IMR-90 (cell line): Measurements from ENCODE around the gene SIRT7. TPM values are rescaled to one million over a fixed set of nuclear protein-coding genes. Genes with fewer than 3 reads are reported as not detected.

Experiments
- ATAC-seq: fragments of 200-7000 bp; cut with Tn5 transposase; 2 replicates; pipeline ENCODE4 v1.9.1; 2020; ENCODE audit warnings: low read depth, mild to moderate bottlenecking, moderate library complexity
- BruUV-seq: library from RNA; stranded (reverse); fragments of 400-500 nt; replicated peaks from 2 replicates; lab custom pipeline; 2021; lab: Mats Ljungman, UMichigan
- CTCF ChIA-PET: fragments of 300-600 bp; formaldehyde crosslinking; extraction: SDS; loops from one replicate; lab custom pipeline; 2021; ENCODE audit warnings: antibody characterized with exemption; lab: Yijun Ruan, JAX
- POLR2A ChIA-PET: fragments of 300-600 bp; sonication (Branson Sonifier 250); formaldehyde crosslinking; loops from one replicate; lab custom pipeline; 2022; ENCODE audit warnings: antibody characterized with exemption; ENCODE audit not compliant: unreplicated experiment; lab: Charles Lee
- DNase-seq: peaks from one replicate; pipeline ENCODE4 v3.0.0; 2013
- H2AFZ ChIP-seq: replicated peaks from 2 replicates; pipeline ENCODE3; 2013; ENCODE audit warnings: low read length, mild to moderate bottlenecking; ENCODE audit not compliant: poor library complexity
- H2AK5ac ChIP-seq: 2 replicates; pipeline ENCODE4 v1.6.1; 2013; ENCODE audit warnings: low read depth, low read length, inconsistent platforms
- H2AK9ac ChIP-seq: replicated peaks from 2 replicates; pipeline ENCODE3; 2013; ENCODE audit warnings: mild to moderate bottlenecking, low read depth, low read length, moderate library complexity; ENCODE audit not compliant: poor library complexity
- H2BK120ac ChIP-seq: 2 replicates; pipeline ENCODE4 v1.6.1; 2013; ENCODE audit warnings: low read depth, low read length, inconsistent platforms
- H2BK15ac ChIP-seq: 3 replicates; pipeline ENCODE4 v1.6.1; 2013; ENCODE audit warnings: low read depth, low read length, inconsistent platforms
- H2BK20ac ChIP-seq: 2 replicates; pipeline ENCODE4 v1.6.1; 2013; ENCODE audit warnings: low read depth, mild to moderate bottlenecking, inconsistent platforms, low read length, moderate library complexity
- H2BK5ac ChIP-seq: 2 replicates; pipeline ENCODE4 v1.6.1; 2013; ENCODE audit warnings: mild to moderate bottlenecking, low read depth, low read length, inconsistent platforms; ENCODE audit not compliant: poor library complexity, severe bottlenecking
- H3K14ac ChIP-seq: replicated peaks from 2 replicates; pipeline ENCODE4 v1.6.1; 2013; ENCODE audit warnings: low read depth, low read length, inconsistent platforms
- H3K18ac ChIP-seq: 2 replicates; pipeline ENCODE4 v1.6.1; 2013; ENCODE audit warnings: low read depth, low read length, control low read depth
- H3K23ac ChIP-seq: 2 replicates; pipeline ENCODE4 v1.6.1; 2013; ENCODE audit warnings: low read depth, low read length, inconsistent platforms
- H3K27ac ChIP-seq: 2 replicates; pipeline ENCODE4 v1.5.1; 2013; ENCODE audit warnings: mild to moderate bottlenecking, control low read depth, low read length; ENCODE audit not compliant: insufficient read depth
- H3K27me3 ChIP-seq: 2 replicates; pipeline ENCODE4 v1.6.1; 2013; ENCODE audit warnings: low read length; ENCODE audit not compliant: control insufficient read depth, insufficient read depth
- H3K36me3 ChIP-seq: 2 replicates; pipeline ENCODE4 v1.6.1; 2013; ENCODE audit warnings: low read length, mixed read lengths; ENCODE audit not compliant: control insufficient read depth, insufficient read depth
- H3K4ac ChIP-seq: 2 replicates; pipeline ENCODE4 v1.6.1; 2013; ENCODE audit warnings: low read depth, low read length, inconsistent platforms
- H3K4me1 ChIP-seq: 2 replicates; pipeline ENCODE4 v1.6.1; 2013; ENCODE audit warnings: low read length, mixed read lengths; ENCODE audit not compliant: control insufficient read depth, insufficient read depth
- H3K4me2 ChIP-seq: 2 replicates; pipeline ENCODE4 v1.6.1; 2013; ENCODE audit warnings: low read depth, mild to moderate bottlenecking, control low read depth, low read length, moderate library complexity
- H3K4me3 ChIP-seq: 2 replicates; pipeline ENCODE4 v1.5.1; 2013; ENCODE audit warnings: low read depth, mild to moderate bottlenecking, control low read depth, low read length, moderate library complexity; ENCODE audit not compliant: insufficient read depth
- H3K56ac ChIP-seq: 2 replicates; pipeline ENCODE4 v1.6.1; 2013; ENCODE audit warnings: low read length, inconsistent platforms; ENCODE audit not compliant: insufficient read depth; ENCODE audit errors: extremely low read depth
- H3K79me1 ChIP-seq, 2 experiments: 2 replicates each; pipeline ENCODE4 v1.6.1; 2013; ENCODE audit warnings: low read length in 2 of 2, inconsistent platforms in 1 of 2, low read depth in 1 of 2
- H3K9ac ChIP-seq: 2 replicates; pipeline ENCODE4 v1.6.1; 2013; ENCODE audit warnings: low read depth, low read length, control low read depth
- H3K9me1 ChIP-seq: 2 replicates; pipeline ENCODE4 v1.6.1; 2013; ENCODE audit warnings: low read length, inconsistent platforms; ENCODE audit not compliant: insufficient read depth
- H3K9me3 ChIP-seq: 2 replicates; pipeline ENCODE4 v1.6.1; 2013; ENCODE audit warnings: low read length; ENCODE audit not compliant: control insufficient read depth, insufficient read depth
- H4K20me1 ChIP-seq: 2 replicates; pipeline ENCODE4 v1.6.1; 2013; ENCODE audit warnings: low read length, inconsistent platforms; ENCODE audit not compliant: insufficient read depth
- H4K5ac ChIP-seq: 2 replicates; pipeline ENCODE4 v1.6.1; 2013; ENCODE audit warnings: mild to moderate bottlenecking, low read depth, low read length, control low read depth
- H4K8ac ChIP-seq, 2 experiments: 2 replicates each; pipeline ENCODE4 v1.6.1; 2013; ENCODE audit warnings: low read depth in 2 of 2, low read length in 2 of 2, control low read depth in 1 of 2, inconsistent platforms in 1 of 2
- H4K91ac ChIP-seq: 2 replicates; pipeline ENCODE4 v1.6.1; 2013; ENCODE audit warnings: low read depth, low read length, inconsistent platforms; ENCODE audit not compliant: insufficient read depth
- CEBPB ChIP-seq: IDR thresholded peaks from 2 replicates; pipeline ENCODE4 v1.6.1; 2012; ENCODE audit warnings: low read depth, low read length, improper control_type of control experiment
- CHD1 ChIP-seq: IDR thresholded peaks from 2 replicates; pipeline ENCODE4 v1.6.1; 2012; ENCODE audit warnings: low read depth, low read length, improper control_type of control experiment
- CTCF ChIP-seq: conservative IDR thresholded peaks from 2 replicates; pipeline ENCODE4 v1.5.1; 2012; ENCODE audit warnings: mild to moderate bottlenecking, low read depth, low read length, improper control_type of control experiment
- ELK1 ChIP-seq: fragments of 150-350 bp; IDR thresholded peaks from 2 replicates; pipeline ENCODE4 v1.6.1; 2016; ENCODE audit warnings: low read depth, mild to moderate bottlenecking, low read length, moderate library complexity, borderline replicate concordance
- FOS ChIP-seq: fragments of 150-350 bp; IDR thresholded peaks from 2 replicates; pipeline ENCODE4 v1.6.1; 2016; ENCODE audit warnings: low read depth, low read length
- MAZ ChIP-seq: IDR thresholded peaks from 2 replicates; pipeline ENCODE4 v1.6.1; 2012; ENCODE audit warnings: low read depth, mild to moderate bottlenecking, low read length, improper control_type of control experiment, moderate library complexity, borderline replicate concordance
- NFE2L2 ChIP-seq: fragments of 150-350 bp; IDR thresholded peaks from 2 replicates; pipeline ENCODE4 v1.6.1; 2016; ENCODE audit warnings: low read depth, mild to moderate bottlenecking, low read length
- POLR2A ChIP-seq: IDR thresholded peaks from 2 replicates; pipeline ENCODE4 v1.6.1; 2012; ENCODE audit warnings: mild to moderate bottlenecking, low read depth, low read length
- RAD21 ChIP-seq: IDR thresholded peaks from 2 replicates; pipeline ENCODE4 v1.6.1; 2012; ENCODE audit warnings: low read length, improper control_type of control experiment
- RCOR1 ChIP-seq: IDR thresholded peaks from 2 replicates; pipeline ENCODE4 v1.6.1; 2012; ENCODE audit warnings: mild to moderate bottlenecking, low read length, improper control_type of control experiment; ENCODE audit not compliant: insufficient replicate concordance
- RFX5 ChIP-seq: IDR thresholded peaks from 2 replicates; pipeline ENCODE4 v1.8.0; 2012; ENCODE audit warnings: low read depth, mild to moderate bottlenecking, low read length, moderate library complexity
- SMC3 ChIP-seq: fragments of 150-350 bp; IDR thresholded peaks from 2 replicates; pipeline ENCODE4 v1.6.1; 2016; ENCODE audit warnings: low read depth, mild to moderate bottlenecking, antibody characterized with exemption, low read length, moderate library complexity
- USF2 ChIP-seq: fragments of 150-350 bp; IDR thresholded peaks from 2 replicates; pipeline ENCODE4 v1.6.1; 2017; ENCODE audit warnings: mild to moderate bottlenecking, antibody characterized with exemption, low read length, low read depth
- WGBS, 2 experiments: methylation state at CpG; one replicate each; pipeline versions ENCODE4 v1.1.5 to v1.1.7; 2013; ENCODE audit warnings: missing lambda C conversion rate in 2 of 2; ENCODE audit not compliant: insufficient read length in 1 of 2; ENCODE audit errors: extremely low coverage in 2 of 2; 5-methylcytosine and 5-hydroxymethylcytosine counted together
- dilution Hi-C: fragments of 300-500 bp; cut with HindIII; formaldehyde crosslinking; loops from one replicate; pipeline ENCODE4 v1.14.3; 2018; ENCODE audit warnings: low sequenced_read_pairs; ENCODE audit not compliant: unreplicated experiment
- in situ Hi-C: fragments of 300-500 bp; cut with MboI; formaldehyde crosslinking; loops from 3 replicates; pipeline ENCODE4 v1.14.3; 2019; ENCODE audit warnings: low sequenced_read_pairs, inconsistent platforms, mixed read lengths
- intact Hi-C: fragments of 100-400 bp; cut with micrococcal nuclease; formaldehyde crosslinking; loops from 2 replicates; pipeline ENCODE4 v1.10.0; 2022
- polyA plus RNA-seq, 3 experiments: library from polyadenylated mRNA; depleted of rRNA; stranded (reverse); fragments of >200 nt; gene quantifications; 2 replicates each; pipeline ENCODE4 v1.2.3, GENCODE V29; 2012; ENCODE audit warnings: low replicate concordance in 1 of 3
- total RNA-seq: library from RNA; depleted of rRNA; stranded (reverse); fragments of >200 nt; gene quantifications from 2 replicates; pipeline ENCODE4 v1.2.3, GENCODE V29; 2012

The SIRT7 gene
- total and polyA plus RNA-seq, 2 of the 4 experiments (the other 2 are of a cell fraction): 14.5 to 19.8 TPM

GRCh38 chr17:81867170-81867990 is 50.6 kb downstream of the SIRT7 start:
- Histone ChIP-seq H4K5ac (peak overlapping the region; percentile 15), H3K36me3 (peaks cover 46% of the 10 kb centered on the region), H4K8ac (peak overlapping the region; percentile 39 to 66; a peak in 2 of 4 replicates), H3K18ac (no peak overlapping the region), H4K91ac (no peak overlapping the region), H3K27me3 (no peaks in the 10 kb centered on the region), H3K4me1 (peaks cover 34% of the 10 kb centered on the region), H3K9ac (no peak overlapping the region; the same call in 1 of the 2 replicates), H2AK5ac (peak overlapping the region; percentile 43), H3K4ac (peak overlapping the region; percentile 95), H3K9me1 (peaks cover 11% of the 10 kb centered on the region; the same call in 1 of the 2 replicates), H2BK20ac (no peak overlapping the region), H2AK9ac (peak overlapping the region; percentile 98), H3K4me2 (no peak overlapping the region), H2BK15ac (no peak overlapping the region), H2BK5ac (peak overlapping the region; percentile 95), H3K56ac (no peak overlapping the region), H3K9me3 (no peaks in the 10 kb centered on the region), H2AFZ (peak overlapping the region; percentile 49), H2BK120ac (no peak overlapping the region), H4K20me1 (peaks cover 55% of the 10 kb centered on the region), H3K27ac (peak overlapping the region; percentile 81), H3K14ac (peak overlapping the region; percentile 50; the same call in 1 of the 2 replicates), H3K79me1 (peaks cover 18 to 82% of the 10 kb centered on the region in 2 experiments; a peak in 3 of 4 replicates), H3K23ac (peak overlapping the region; percentile 59), H3K4me3 (no peak overlapping the region)
- WGBS, 2 experiments: 68% methylated on average over 18 of the region's 23 CpGs; no CpG with 5 or more reads in 1 of the 2 experiments
- TF ChIP-seq ELK1 (no peak), SMC3 (no peak), CTCF (no peak), CEBPB (no peak), RFX5 (no peak), RAD21 (no peak), CHD1 (no peak), NFE2L2 (no peak), RCOR1 (no peak), USF2 (no peak), MAZ (no peak; the same call in 1 of the 2 replicates), POLR2A (no peak), FOS (no peak)
- no TSS peak for BruUV-seq
- intact Hi-C loops: no loop called here
- ChIA-PET CTCF (no interaction called here), POLR2A (interaction anchor here (0.9 kb wide), 1 partner anchor 151 kb away, joined by 12 read pairs; no protein-coding TSS in a partner anchor)
- in situ Hi-C loops: no loop called here
- peak; percentile 52 for DNase-seq
- dilution Hi-C loops: no loop called here
- peak; percentile 1 for ATAC-seq
